ENCODE results near the gene GLT6D1.
A peak's percentile ranks its signal among the peaks of the same experiment; 100 is the strongest.

Gene GLT6D1

GRCh38 chr9:135665795-135666189, 26.5 kb upstream of the GLT6D1 start:
- TF ChIP-seq CTCF (IDR thresholded peaks at IDR 0.05; ENCODE audit: low read length, missing control alignments) = no peak
- H3K4me3 ChIP-seq (replicated peaks; ENCODE audit: low read depth, low read length) = no peak overlapping the region
- DNase-seq (ENCODE audit: low read depth) = no peak

GRCh38 chr9:135664801-135665794, 25.8 kb upstream of the GLT6D1 start:
- DNase-seq (ENCODE audit: low read depth) = no peak
- no peak overlapping the region for H3K4me3 ChIP-seq (replicated peaks; ENCODE audit: low read depth, low read length)
- TF ChIP-seq CTCF (IDR thresholded peaks at IDR 0.05; ENCODE audit: low read length, missing control alignments) = no peak

GRCh38 chr9:135664266-135664665, 24.9 kb upstream of the GLT6D1 start:
- no peak for DNase-seq (ENCODE audit: low read depth)
- H3K4me3 ChIP-seq (replicated peaks; ENCODE audit: low read depth, low read length) = no peak overlapping the region
- TF ChIP-seq CTCF (IDR thresholded peaks at IDR 0.05; ENCODE audit: low read length, missing control alignments) = no peak

- no peak for DNase-seq (ENCODE audit: low read depth)
- no peak for TF ChIP-seq CTCF (IDR thresholded peaks at IDR 0.05; ENCODE audit: low read length, missing control alignments)
- H3K4me3 ChIP-seq (replicated peaks; ENCODE audit: low read depth, low read length) = no peak overlapping the region
These were observed 24.5 kb upstream of the GLT6D1 start for GRCh38 chr9:135663857-135664256.

- DNase-seq (ENCODE audit: low read depth) = no peak
- no peak for TF ChIP-seq CTCF (IDR thresholded peaks at IDR 0.05; ENCODE audit: low read length, missing control alignments)
These were observed 24.1 kb upstream of the GLT6D1 start for GRCh38 chr9:135663451-135663770.

GRCh38 chr9:135662758-135663450, 23.6 kb upstream of the GLT6D1 start, which contains the start of gene LCN9:
TSS of gene LCN9 (plus strand) at chr9:135663309. CDS start at chr9:135663322, 13 bp downstream.
- TF ChIP-seq CTCF (IDR thresholded peaks at IDR 0.05; ENCODE audit: low read length, missing control alignments) = no peak
- DNase-seq (ENCODE audit: low read depth) = peak; percentile 21

More at GRCh38 chr9:135663451-135663770, 24.1 kb upstream of the GLT6D1 start:
- H3K4me3 ChIP-seq (replicated peaks; ENCODE audit: low read depth, low read length) = no peak overlapping the region

More at GRCh38 chr9:135662758-135663450, 23.6 kb upstream of the GLT6D1 start, which contains the start of gene LCN9:
- H3K4me3 ChIP-seq (replicated peaks; ENCODE audit: low read depth, low read length) = no peak within 1 kb of the TSS

All from fibroblast of pulmonary artery (primary cell).